GM20000 (cell line): Measurements from ENCODE around the gene LAMTOR2.
A peak's percentile ranks its signal among the peaks of the same experiment; 100 is the strongest.

Experiments
- DNase-seq: peaks from one replicate; pipeline ENCODE4 v3.0.0; 2012; ENCODE audit warnings: low spot score
- CTCF ChIP-seq: IDR thresholded peaks from 2 replicates; pipeline ENCODE4 v1.5.1; 2012; ENCODE audit warnings: mild to moderate bottlenecking, control low read depth; ENCODE audit errors: extremely low read depth, missing control alignments

The LAMTOR2 gene

GRCh38 chr1:156072251-156072650, 17.7 kb downstream of the LAMTOR2 start:
- no peak for DNase-seq
- no peak for TF ChIP-seq CTCF

- no peak for DNase-seq
Measured at GRCh38 chr1:156073110-156073687, 18.6 kb downstream of the LAMTOR2 start.

GRCh38 chr1:156073740-156074139, 19.2 kb downstream of the LAMTOR2 start:
- DNase-seq = no peak
- no peak for TF ChIP-seq CTCF

More at GRCh38 chr1:156073110-156073687, 18.6 kb downstream of the LAMTOR2 start:
- TF ChIP-seq CTCF = no peak

GRCh38 chr1:156074661-156075060, 20.1 kb downstream of the LAMTOR2 start:
- no peak for DNase-seq
- TF ChIP-seq CTCF = no peak

- no peak for TF ChIP-seq CTCF
- no peak for DNase-seq
Measured at GRCh38 chr1:156075162-156075561, 20.6 kb downstream of the LAMTOR2 start.

- no peak for TF ChIP-seq CTCF
Measured at GRCh38 chr1:156075775-156076204, 21.2 kb downstream of the LAMTOR2 start.

GRCh38 chr1:156076609-156077429, 22.2 kb downstream of the LAMTOR2 start:
- TF ChIP-seq CTCF = no peak
- DNase-seq = peak; percentile 94

More at GRCh38 chr1:156075775-156076204, 21.2 kb downstream of the LAMTOR2 start:
- DNase-seq = no peak
